Right renal pelvis (tissue), 4 donors: ENCODE measurements around the gene GALNT2. TPM values are rescaled to one million over a fixed set of nuclear protein-coding genes. Genes with fewer than 3 reads are reported as not detected.

ENCODE experiments used
- DNase-seq, 4 donors: peaks; one replicate each; pipeline ENCODE4 v3.0.0-alpha.2; 2013; ENCODE audit warnings: low read depth in 4 of 4, low spot score in 3 of 4, missing footprints in 1 of 4
- polyA plus RNA-seq, 4 donors: library from polyadenylated mRNA; unstranded; fragments of 120-200 nt; gene quantifications; one replicate each; pipeline ENCODE4 v1.2.1, GENCODE V29; 2013; ENCODE audit not compliant: insufficient read length in 4 of 4

Gene GALNT2
- polyA plus RNA-seq, 4 donors: 61.4 to 72.6 (median 65.7) TPM

DNA sequence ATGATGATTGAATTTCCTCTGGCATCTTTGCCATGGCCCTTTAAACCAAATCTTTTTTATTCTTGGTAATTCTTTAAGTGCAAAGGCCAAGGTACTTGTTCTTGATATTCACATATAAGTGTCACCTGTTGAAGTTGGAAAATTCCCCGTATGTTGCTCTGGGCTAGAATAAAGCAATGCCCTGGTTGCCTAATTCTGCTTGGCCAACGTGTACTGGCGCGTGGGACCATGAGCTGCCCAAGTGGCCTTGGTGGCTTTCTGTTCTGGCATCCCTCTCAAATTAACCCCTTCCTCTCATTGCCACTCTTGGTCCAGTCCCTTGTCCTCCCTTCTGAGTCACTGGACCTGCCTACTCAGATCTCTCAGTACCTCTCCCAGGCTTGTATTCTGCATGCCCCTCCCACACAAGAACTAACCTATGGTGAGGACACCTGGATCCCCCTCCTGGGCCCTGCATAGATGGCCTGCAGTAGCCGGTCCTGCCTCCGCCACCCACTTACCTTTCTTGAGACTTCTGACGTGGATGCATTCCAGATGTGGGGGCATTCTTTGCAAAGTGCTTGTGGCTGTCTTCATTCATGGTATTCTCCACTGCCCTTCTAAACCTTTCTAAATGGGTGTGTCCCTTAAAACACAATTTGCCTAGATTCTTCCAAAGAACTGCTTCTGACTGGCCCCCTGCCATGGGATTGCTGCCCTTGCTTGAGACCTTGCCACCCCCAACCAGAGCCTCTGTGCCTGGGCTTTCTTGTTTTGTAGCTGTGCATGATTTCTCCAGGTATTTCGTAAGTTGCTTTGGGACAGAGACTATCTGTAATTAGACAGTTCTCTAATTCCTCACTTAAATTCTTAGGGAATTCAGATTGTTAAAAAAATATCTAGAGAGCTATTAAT, 152.4 kb downstream of the GALNT2 start:
- no peak for DNase-seq

DNA sequence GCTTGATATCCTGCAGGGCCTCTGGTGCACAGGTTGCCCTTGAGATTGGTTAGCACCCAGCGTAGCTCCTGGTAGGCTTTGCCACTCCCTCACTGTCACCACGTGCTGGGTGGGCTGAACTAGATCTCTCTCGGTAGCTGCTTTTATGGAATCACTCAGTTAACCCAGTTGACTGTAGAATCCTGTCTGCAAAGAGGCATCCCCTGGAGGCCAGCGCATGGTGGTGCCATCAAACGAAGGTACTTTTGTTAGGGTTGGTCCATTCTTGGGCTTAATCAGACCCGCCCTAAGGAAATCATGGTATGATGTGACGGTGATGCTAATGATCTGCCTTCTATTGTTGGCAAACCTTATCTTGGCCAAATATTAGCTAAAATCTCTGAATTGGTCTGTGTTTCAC, 153.4 kb downstream of the GALNT2 start:
- no peak for DNase-seq

DNA sequence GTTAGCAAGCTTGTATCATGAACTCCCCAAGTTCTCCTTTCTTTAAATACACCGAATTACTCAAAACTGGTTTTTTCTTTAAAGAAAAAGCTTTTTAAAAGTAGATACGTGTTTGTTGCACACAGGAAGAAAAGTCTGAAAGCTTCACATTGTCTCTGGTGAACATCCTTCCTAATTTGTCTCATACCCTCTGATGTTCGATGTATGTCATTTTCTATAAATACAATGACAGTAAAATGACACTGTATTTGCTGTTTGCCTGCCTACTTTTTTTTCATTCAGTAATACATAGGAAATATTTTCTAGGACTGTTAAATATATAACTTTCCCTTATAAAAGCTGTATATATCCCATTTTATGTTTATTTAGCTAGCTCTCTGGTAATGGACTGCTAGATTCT, 153.9 kb downstream of the GALNT2 start:
- DNase-seq: no peak

DNA sequence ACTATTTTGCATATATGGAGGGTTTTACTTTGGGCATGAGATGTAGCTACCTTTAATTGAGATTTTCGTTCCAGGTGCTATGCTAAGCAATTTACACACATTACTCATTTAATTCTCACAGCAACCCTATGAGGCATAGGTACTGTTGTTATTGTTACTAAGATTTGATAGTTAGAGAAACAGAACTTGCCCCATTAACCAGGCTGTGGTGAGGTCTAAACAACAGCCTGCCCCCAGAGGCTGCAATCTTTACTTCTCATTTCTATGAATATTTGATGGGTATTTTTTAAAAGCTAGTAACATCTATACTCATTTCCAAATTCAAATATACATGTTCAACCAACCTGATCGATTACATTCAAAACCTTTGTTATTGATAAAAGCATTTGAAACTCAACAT, 155.6 kb downstream of the GALNT2 start:
- no peak for DNase-seq

DNA sequence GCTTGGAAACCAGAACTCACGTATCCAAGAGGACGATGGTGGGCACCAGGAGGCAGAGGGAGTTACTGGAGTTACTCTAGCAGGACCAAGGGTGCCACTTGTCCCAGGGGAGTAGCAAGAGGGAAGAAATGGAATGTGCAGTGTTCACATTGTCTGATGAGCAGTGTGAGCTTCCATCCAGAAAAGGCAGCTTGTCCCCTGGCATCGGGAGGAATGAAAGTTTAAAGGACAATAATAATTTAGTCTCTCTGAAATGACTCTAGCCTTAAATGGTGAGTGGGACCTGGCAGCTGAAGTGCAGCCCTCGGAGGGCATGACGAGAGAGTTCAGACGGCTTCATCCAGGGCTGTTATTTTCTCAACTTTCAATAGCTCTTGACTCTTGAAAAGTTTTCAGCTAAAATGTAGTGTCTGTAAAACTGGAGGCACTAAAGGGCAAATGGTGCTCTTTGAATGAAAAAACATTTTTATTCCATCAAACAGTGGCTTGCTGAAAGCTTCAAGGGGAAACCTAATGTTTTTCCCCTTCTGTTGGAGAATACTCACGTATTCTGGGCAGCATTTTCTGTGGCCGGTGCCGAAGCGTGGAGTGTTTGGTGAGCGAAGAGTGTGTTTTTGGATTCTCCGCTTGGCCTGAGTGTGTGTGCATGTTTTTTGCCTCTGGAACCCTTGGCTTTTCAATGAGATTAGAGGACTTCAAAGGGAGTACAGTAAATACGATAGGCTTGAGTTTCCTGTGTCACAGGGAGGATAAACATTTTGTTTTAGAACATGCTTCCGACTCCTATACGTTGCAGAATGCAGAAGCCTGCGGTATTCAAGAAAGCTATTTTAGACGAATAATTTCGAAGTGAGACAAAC, 157.3 kb downstream of the GALNT2 start:
- DNase-seq: no peak

DNA sequence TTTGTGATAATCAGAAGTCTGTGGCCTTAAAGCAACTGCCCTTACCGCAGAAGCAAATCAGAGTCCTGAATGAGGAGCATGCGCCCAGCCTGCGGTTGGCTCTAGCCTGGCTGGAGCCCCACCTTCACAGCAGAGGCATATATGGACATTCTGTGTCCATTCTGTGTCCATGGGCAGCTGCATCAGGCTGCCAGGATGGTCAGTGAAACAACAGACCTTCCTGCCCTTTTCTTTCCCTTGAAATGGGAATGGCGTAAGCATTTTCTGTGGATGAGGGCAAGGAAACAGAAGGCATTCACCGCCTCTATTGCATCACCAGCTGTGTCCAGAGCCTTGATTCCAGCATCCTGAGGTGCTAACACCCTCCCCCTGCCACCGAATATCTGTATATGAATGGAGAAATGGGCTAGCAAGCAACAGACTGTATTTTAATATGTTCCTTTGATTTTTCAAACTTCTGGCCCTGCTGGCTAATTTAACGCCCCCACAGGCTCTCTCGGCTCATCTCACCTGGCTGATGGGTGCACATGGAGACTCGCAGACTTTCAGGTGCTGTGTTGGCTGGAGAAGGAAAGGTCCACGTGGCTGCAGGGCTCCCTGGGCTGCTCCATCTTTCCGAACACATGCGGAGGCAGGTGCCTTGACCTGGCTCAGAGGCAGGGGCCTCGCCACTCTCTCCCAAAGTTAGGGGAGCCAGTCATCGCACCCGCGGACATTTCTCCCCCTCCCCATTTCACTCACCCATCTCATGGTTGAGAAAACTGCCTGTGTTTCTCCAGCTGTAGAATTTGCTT, 159.2 kb downstream of the GALNT2 start:
- DNase-seq: no peak

DNA sequence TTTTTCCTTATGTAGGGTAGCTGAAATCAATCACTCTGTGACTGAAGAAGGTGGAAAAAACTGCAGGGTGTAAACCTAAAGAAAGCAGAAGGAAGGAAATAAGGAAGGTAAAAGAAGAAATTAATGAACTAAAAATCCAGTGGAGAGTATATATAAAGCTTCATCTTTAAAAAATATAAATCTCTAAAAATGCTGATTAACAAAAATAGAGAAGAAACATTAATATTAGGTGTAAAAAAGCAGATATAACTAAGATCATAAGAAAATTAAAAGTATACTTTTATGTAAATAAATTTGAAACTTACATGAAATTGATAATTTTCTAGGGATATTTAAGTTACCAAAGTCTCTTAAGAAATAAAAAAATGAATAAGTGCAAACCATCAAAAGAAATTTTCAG, 159.8 kb downstream of the GALNT2 start:
- DNase-seq: no peak

DNA sequence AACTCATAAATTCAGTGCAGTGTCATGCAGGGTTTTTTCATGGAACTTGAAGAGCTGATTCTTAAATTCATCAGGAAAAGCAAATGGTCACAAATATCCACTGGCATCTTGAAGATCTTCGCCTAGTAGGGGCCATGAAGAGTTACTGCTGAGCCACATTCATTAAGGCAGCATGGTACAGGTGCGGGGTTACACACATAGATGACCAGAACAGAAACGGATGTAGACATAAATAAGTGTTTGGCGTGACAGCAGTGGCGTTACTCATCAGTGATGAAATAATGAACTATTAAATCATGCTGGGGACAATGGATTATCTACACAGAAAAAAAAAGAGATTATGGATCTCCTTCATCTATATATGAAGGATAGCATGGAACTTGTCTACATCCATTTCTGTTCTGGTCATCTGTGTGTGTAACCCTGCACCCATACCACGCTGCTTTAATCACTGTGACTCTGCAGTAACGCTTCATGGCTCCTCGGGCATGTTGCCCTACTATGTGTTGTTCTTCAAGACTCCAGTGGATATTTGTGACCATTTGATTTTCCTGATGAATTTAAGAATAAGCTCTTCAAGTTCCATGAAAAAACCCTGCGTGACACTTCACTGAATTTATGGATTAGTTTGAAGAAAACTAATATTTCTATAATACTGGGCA, 161.3 kb downstream of the GALNT2 start:
- no peak for DNase-seq

DNA sequence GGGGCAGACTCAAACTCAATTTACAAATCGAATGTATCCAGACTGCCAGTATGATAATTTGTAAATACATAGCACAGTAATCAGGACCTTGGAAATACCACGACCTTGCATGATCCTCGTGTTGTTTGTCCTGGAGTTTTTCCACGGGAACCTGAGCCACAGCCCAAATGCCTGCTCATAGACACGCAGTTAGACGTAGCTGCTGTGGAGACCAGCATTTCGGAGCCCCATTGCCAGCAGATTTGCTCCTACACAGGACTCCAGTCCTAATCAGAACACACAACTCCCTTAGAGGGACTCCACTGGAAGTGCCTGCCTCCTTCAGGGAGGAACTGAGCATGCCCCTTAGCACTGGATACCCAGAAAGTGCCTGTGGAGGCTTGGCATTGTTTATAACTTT, 163.2 kb downstream of the GALNT2 start:
- no peak for DNase-seq

DNA sequence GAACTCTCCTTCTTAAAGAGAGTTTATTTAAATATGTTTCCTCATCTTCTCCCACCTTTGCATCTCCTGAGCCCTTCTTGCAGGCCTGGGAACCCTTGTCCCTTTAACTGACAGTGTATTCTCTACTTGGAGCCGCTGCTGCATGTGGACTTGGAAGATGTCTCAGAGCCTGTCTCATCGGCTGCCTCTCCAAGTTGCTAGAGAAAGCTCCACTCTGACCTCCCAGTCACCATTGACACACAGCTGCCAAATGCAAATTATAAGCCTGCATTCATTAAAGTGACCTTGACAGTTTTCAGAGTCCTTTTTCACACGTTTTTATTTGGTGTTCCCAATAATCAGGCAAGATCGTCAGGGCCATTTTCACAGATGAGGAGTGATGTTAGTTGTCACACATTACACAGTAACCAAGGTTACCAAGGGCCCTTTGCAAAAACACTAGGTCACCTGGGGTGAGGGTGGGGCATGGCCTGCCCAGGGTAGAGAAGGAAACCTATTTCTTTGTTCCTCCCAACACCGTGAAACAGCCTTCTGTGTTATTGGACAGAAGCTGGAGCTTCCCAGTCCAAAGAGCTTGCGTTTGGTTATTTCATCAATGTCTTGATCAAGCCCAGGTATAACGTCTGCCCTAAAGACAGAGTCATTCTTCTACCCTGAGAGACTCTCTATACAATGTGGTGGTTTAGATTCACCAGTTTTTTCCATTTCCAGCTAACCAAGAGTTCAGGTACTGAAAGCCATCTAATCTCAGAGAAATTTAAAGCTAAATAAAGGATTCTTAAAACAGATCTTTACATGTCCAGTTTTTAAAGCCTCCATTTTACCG, 164.1 kb downstream of the GALNT2 start:
- DNase-seq: no peak

DNA sequence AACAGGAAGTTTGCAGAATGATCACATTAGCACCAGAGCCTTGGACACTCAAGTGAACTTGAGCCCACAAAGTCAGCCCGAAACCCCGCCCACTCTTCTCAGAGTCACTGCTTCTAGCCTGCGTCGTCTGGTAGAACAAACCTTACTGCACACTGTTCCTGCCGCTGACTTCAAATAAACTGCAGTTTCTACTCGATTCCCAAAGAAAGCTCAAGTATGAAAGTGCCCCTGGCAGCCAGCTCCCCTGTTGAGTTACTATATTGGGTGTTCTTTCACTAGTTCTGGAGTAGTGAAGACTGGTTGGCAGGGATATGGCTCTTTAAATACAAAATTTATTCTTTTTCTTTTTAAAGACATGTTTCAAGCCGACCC, 164.7 kb downstream of the GALNT2 start:
- no peak for DNase-seq

DNA sequence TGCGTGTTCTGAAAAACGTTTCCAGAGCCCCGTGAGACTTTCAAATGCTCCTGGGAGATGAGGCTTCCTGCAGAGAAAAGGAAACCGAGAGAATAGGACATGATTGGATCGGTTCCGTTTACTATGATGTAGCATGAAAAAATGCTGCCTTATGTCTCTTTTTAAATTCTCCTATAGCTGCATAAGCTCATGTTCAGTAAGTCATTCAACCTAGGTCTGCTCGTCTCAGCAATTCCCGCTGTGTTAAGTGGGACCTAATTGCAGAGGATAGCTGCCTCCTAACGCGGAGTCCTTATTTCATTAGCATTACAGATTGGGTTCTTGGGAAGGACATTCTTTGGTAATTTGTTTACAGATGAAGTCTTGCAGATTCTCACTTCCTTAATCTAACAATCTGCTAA, 165.3 kb downstream of the GALNT2 start:
- no peak for DNase-seq

DNA sequence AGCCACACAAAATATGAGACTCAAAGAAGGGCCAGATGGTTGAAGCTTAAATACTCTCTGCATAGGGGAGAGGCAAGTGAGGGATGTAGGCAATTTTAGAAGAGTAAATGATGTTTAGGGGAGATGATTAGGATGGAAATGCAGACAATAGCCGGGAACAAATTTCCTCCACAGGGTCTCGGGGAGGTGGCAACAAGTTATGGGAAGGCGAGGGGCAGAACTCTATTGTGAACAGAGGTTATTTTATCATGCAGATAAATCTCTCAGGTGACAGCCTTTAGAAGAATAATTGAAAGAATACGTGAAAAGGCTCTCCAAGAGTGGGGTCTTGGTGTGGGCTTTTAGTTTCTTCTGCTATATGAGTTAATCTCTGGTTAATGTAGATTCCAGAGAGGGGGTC, 166.7 kb downstream of the GALNT2 start:
- no peak for DNase-seq

DNA sequence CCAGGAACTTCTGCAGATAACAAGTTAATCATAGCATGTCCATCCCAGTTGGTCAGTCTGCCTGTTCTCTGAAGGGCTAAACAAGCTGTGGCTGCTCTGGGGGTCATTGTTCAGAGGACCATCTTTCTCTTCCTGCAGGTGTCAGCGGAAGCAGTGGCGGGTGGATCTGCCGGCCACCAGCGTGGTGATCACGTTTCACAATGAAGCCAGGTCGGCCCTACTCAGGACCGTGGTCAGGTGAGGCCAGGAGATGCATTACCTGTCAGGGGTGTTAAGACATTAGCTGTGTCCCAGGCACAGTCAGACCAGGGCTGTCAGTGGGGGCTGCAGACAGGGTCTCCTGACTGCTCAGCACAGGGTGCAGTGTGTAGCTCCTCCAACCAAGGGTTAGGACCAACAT, 168.8 kb downstream of the GALNT2 start:
- DNase-seq: no peak

DNA sequence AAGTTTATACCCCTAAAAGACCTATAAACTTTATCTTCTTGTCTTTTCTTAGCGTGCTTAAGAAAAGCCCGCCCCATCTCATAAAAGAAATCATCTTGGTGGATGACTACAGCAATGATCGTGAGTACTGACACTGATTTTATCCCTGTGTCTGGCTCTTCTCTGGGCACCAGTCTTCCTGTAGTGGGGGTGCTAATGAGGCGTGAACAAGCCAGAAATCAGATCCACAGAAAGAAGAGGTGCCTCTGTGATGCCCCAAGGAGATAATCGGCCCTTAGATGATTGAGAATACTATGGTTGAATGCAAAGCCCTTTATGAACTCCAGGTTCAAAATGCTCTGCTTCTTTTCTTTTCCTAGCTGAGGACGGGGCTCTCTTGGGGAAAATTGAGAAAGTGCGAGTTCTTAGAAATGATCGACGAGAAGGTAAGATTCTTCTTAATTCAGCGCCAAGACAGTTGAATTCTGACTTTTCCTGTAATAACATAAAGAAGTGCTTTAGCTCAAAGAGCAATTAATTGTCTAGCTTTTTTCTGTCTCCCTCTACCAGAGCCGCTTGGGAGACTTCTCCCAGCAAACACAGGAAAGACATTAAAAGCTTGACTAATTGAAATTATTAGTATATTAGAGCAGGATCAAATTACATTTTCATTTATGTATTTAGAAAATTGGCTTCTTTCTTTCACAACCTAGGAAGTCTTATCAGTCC, 169.4 kb downstream of the GALNT2 start:
- no peak for DNase-seq

DNA sequence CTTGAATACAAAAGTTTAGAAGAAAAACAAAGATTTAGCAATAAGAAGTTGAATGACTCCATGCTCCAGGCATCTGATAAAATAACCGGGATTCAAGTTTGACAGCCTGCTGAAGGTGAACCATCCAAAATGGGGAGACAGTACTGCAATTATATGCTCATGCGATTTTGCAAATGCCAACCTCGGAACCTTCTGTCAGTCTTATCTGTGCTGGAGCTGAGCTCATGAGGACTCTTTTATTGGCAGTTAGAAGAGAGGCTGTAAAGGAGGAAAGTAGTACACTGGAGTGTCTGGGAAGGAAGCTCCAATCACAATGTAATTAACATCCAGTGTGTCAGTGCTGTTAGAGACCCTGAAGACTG, 170.0 kb downstream of the GALNT2 start:
- DNase-seq: no peak

DNA sequence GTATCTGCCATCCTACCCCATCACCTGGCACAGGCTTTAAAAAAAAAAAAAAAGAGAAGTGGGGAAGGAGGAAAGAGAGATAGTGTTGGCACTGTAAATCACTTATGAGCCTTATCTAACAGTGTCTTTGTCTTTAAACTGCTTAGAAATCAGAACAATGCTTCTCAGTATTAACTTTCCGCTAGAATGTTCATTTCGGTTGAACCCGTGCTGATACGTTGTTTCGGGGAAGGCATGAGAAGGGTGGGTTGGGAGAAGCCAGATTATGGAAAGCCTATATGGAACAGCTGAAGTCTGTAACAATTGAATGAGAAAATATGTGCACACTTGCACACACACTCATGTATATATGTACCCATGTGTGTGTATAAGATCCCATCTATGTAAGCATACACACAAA, 170.8 kb downstream of the GALNT2 start:
- DNase-seq: no peak

DNA sequence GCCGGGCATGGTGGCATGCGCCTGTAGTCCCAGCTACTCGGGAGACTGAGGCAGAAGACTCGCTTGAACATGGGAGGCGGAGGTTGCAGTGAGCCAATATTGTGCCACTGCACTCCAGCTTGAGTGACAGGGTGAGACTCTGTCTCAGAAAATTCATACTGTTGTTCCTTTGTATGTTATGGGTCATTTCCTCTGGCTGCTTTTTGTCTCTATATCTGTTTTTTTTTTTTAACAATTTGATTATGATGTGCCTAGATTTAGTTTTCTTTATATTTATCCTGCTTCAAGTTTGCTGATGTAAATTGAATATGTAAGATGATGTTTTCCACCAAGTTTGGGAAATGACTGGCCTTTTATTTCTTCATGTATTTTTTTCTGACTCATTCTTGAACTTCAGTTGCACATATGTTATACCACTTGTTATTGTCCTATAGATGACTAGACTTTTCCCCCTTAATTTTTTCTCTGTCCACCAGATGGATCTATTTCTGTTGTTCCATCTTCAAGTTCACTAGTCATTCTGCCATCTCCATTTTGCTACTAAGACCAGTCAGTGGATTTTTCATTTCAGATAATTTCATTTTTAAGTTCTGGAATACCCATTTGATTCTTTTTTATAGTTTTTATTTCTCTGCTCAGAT, 173.5 kb downstream of the GALNT2 start:
- no peak for DNase-seq

DNA sequence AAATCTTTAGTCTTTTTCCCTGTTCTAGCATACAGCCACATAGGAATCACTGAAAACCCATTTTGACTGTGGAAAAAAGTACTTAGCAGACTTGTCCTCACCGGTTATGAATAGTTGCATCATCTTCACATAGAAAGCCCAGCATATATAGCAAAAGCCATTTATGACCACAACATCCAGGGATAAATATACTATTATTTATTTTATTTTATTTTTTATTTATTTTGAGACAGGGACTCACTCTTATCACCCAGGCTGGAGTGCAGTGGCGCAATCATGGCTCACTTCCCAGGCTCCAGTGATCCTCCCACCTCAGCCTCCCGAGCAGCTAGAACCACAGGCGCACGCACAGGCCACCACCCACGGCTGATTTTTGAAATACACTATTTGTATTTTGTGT, 175.3 kb downstream of the GALNT2 start:
- DNase-seq: no peak
